Measurements from ENCODE around the gene KIRREL3. TPM values are rescaled to one million over a fixed set of nuclear protein-coding genes. Genes with fewer than 3 reads are reported as not detected.

Gene KIRREL3
- total and polyA plus RNA-seq, 2 donors (not counting 3 experiments of a cell fraction or from before 2014, with no cell fraction given), result not detected

DNA sequence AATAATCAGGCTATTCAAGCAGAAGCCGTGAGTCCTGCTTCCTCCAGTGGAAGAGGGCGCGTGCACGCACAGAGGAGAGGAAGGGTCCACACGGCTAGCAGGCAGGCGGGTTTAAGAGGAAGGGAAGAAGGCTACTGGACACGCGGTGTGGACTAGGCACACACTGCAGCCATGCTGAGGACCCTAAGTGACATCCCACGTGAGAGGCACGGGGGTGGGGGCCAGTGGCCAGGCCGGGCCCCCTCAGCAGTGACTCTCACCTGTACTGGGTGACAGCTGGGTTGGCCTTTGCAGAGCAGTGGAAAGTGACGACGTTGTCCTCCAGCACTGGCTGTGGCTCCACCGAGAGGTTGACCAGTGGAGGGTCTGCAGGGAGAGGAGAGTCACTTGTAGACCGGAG lies 544.5 kb downstream of the KIRREL3 start:
- CTCF ChIA-PET, result interaction anchor here (0.7 kb wide), 1 partner anchor 14 kb away, joined by 3 read pairs; no protein-coding TSS in a partner anchor
- no peak overlapping the region for H3K4me2 ChIP-seq (ENCODE audit: insufficient read depth, low read length)
- no peak overlapping the region for H3K4me3 ChIP-seq (replicated peaks in 1 of 3; ENCODE audit: insufficient read depth in 1 of 3, low read depth in 1 of 3, low read length in 3 of 3)
- intact Hi-C loops (cut with micrococcal nuclease), result no loop called here
- H3K27ac ChIP-seq (ENCODE audit: insufficient read depth, low read depth, low read length), result no peak overlapping the region
- no peak overlapping the region for H2AFZ ChIP-seq (ENCODE audit: low read depth, low read length)
- no peaks in the 10 kb centered on the region for H3K79me2 ChIP-seq (ENCODE audit: control insufficient read depth, insufficient read depth, low read length)
- POLR2A ChIA-PET, result no interaction called here
- no peak overlapping the region for H3K9ac ChIP-seq (replicated peaks; ENCODE audit: extremely low read depth, insufficient read depth, low read length)
- DNase-seq (ENCODE audit: low read depth, low spot score) (no peak), FAIRE-seq (no peak)
- no peaks in the 10 kb centered on the region for H3K4me1 ChIP-seq (ENCODE audit: control insufficient read depth, extremely low read depth, insufficient read depth, low read length)
- no peaks in the 10 kb centered on the region for H3K36me3 ChIP-seq (ENCODE audit: control insufficient read depth in 2 of 2, extremely low read depth in 1 of 2, insufficient read depth in 2 of 2, low read length in 2 of 2)
- H3K9me1 ChIP-seq (replicated peaks; ENCODE audit: control insufficient read depth, extremely low read depth, insufficient read depth, low read length), result no peaks in the 10 kb centered on the region
- no peaks in the 10 kb centered on the region for H4K20me1 ChIP-seq (replicated peaks; ENCODE audit: control insufficient read depth, extremely low read depth, insufficient read depth, low read length)
- BruUV-seq (replicated peaks), result no TSS peak
- dilution Hi-C loops (cut with MboI; ENCODE audit: extremely low pct_ligation_motif_present, low sequenced_read_pairs), result no loop called here
- H3K27me3 ChIP-seq (ENCODE audit: control insufficient read depth in 2 of 2, insufficient read depth in 2 of 2, low read length in 2 of 2), result peaks cover 0 to 3% of the 10 kb centered on the region in 2 experiments
- H3K9me3 ChIP-seq (replicated peaks; ENCODE audit: control insufficient read depth, insufficient read depth, low read length), result no peaks in the 10 kb centered on the region
- TF ChIP-seq MAX (IDR thresholded peaks at IDR 0.05; ENCODE audit: insufficient read depth, insufficient read length) (no peak), GATA2 (IDR thresholded peaks at IDR 0.05; ENCODE audit: insufficient read depth, insufficient read length, low read depth, low read length) (no peak), FOS (IDR thresholded peaks at IDR 0.05; ENCODE audit: borderline replicate concordance, insufficient read depth, low read length) (no peak), MYC (IDR thresholded peaks at IDR 0.05; ENCODE audit: low read depth, low read length) (no peak), POLR2AphosphoS5 (IDR thresholded peaks at IDR 0.05; ENCODE audit: insufficient read depth, low read depth, low read length) (no peak), JUN (IDR thresholded peaks at IDR 0.05; ENCODE audit: borderline replicate concordance, insufficient read depth, insufficient read length, low read depth) (no peak), EZH2 (IDR thresholded peaks at IDR 0.05; ENCODE audit: borderline replicate concordance, low read depth, low read length, severe bottlenecking) (no peak), POLR2A (IDR thresholded peaks at IDR 0.05; ENCODE audit: low read depth, low read length) (no peak)
- TF ChIP-seq, protein P1, sequence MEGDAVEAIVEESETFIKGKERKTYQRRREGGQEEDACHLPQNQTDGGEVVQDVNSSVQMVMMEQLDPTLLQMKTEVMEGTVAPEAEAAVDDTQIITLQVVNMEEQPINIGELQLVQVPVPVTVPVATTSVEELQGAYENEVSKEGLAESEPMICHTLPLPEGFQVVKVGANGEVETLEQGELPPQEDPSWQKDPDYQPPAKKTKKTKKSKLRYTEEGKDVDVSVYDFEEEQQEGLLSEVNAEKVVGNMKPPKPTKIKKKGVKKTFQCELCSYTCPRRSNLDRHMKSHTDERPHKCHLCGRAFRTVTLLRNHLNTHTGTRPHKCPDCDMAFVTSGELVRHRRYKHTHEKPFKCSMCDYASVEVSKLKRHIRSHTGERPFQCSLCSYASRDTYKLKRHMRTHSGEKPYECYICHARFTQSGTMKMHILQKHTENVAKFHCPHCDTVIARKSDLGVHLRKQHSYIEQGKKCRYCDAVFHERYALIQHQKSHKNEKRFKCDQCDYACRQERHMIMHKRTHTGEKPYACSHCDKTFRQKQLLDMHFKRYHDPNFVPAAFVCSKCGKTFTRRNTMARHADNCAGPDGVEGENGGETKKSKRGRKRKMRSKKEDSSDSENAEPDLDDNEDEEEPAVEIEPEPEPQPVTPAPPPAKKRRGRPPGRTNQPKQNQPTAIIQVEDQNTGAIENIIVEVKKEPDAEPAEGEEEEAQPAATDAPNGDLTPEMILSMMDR (IDR thresholded peaks at IDR 0.05; ENCODE audit: extremely low read depth in 1 of 2, insufficient read depth in 1 of 2, low read depth in 1 of 2, low read length in 2 of 2), result no peak

All from endothelial cell of umbilical vein (primary cell).